Stomach smooth muscle (tissue), 2 donors: ENCODE data around the gene PML.

Source experiments
- H3K27ac ChIP-seq: one replicate; pipeline ENCODE4 v1.7.0; 2013; ENCODE audit warnings: mild to moderate bottlenecking, low read length, inconsistent platforms
- H3K27me3 ChIP-seq, 2 donors: one replicate each; pipeline ENCODE4 v1.7.0; 2013; ENCODE audit warnings: low read length in 2 of 2; ENCODE audit not compliant: insufficient read depth in 2 of 2, control insufficient read depth in 1 of 2
- H3K36me3 ChIP-seq, 2 donors: one replicate each; pipeline ENCODE4 v1.7.0; 2013; ENCODE audit warnings: low read length in 2 of 2; ENCODE audit not compliant: control insufficient read depth in 2 of 2, insufficient read depth in 2 of 2
- H3K4me1 ChIP-seq: one replicate; pipeline ENCODE4 v1.7.0; 2013; ENCODE audit warnings: low read length; ENCODE audit not compliant: control insufficient read depth, insufficient read depth
- H3K4me3 ChIP-seq, 2 donors: one replicate each; pipeline ENCODE4 v1.7.0; 2013; ENCODE audit warnings: low read length in 2 of 2
- H3K9ac ChIP-seq, 2 donors: one replicate each; pipeline ENCODE4 v1.7.0; 2013; ENCODE audit warnings: low read length in 2 of 2, mild to moderate bottlenecking in 1 of 2
- H3K9me3 ChIP-seq, 2 donors: one replicate each; pipeline ENCODE4 v1.7.0; 2013; ENCODE audit warnings: low read length in 2 of 2; ENCODE audit not compliant: control insufficient read depth in 2 of 2
- donor health status: healthy.
- donor health status: Pancreatic carcinoma.

The PML gene, protein sequence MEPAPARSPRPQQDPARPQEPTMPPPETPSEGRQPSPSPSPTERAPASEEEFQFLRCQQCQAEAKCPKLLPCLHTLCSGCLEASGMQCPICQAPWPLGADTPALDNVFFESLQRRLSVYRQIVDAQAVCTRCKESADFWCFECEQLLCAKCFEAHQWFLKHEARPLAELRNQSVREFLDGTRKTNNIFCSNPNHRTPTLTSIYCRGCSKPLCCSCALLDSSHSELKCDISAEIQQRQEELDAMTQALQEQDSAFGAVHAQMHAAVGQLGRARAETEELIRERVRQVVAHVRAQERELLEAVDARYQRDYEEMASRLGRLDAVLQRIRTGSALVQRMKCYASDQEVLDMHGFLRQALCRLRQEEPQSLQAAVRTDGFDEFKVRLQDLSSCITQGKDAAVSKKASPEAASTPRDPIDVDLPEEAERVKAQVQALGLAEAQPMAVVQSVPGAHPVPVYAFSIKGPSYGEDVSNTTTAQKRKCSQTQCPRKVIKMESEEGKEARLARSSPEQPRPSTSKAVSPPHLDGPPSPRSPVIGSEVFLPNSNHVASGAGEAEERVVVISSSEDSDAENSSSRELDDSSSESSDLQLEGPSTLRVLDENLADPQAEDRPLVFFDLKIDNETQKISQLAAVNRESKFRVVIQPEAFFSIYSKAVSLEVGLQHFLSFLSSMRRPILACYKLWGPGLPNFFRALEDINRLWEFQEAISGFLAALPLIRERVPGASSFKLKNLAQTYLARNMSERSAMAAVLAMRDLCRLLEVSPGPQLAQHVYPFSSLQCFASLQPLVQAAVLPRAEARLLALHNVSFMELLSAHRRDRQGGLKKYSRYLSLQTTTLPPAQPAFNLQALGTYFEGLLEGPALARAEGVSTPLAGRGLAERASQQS

GRCh38 chr15:73994413-73994883, at the start of gene PML:
TSS of gene PML (plus strand) at chr15:73994716. CDS start at chr15:73994813, 97 bp downstream.
- H3K9ac ChIP-seq = peak within 1 kb of the TSS; percentile 91 to 95
- peak within 1 kb of the TSS; percentile 77 to 98 for H3K4me3 ChIP-seq
- peaks cover 8 to 13% of the 10 kb centered on the region in 2 donors for H3K36me3 ChIP-seq
- peak within 1 kb of the TSS; percentile 89 for H3K27ac ChIP-seq
- no peaks in the 10 kb centered on the region for H3K27me3 ChIP-seq
- H3K9me3 ChIP-seq = no peaks in the 10 kb centered on the region
- peaks cover 65% of the 10 kb centered on the region for H3K4me1 ChIP-seq

- H3K36me3 ChIP-seq = peaks cover 27 to 40% of the 10 kb centered on the region in 2 donors
- H3K27me3 ChIP-seq = no peaks in the 10 kb centered on the region
- H3K4me1 ChIP-seq = peaks cover 25% of the 10 kb centered on the region
- no peak overlapping the region for H3K4me3 ChIP-seq
- no peaks in the 10 kb centered on the region for H3K9me3 ChIP-seq
- no peak overlapping the region for H3K9ac ChIP-seq
- no peak overlapping the region for H3K27ac ChIP-seq
Observed at GRCh38 chr15:73945130-73945508, 49.4 kb upstream of the PML start.

GRCh38 chr15:73946046-73946721, 48.3 kb upstream of the PML start:
- peaks cover 27 to 37% of the 10 kb centered on the region in 2 donors for H3K36me3 ChIP-seq
- H3K4me1 ChIP-seq = peaks cover 25% of the 10 kb centered on the region
- no peak overlapping the region for H3K9ac ChIP-seq
- no peak overlapping the region for H3K4me3 ChIP-seq
- H3K27me3 ChIP-seq = no peaks in the 10 kb centered on the region
- H3K9me3 ChIP-seq = no peaks in the 10 kb centered on the region
- no peak overlapping the region for H3K27ac ChIP-seq

DNA sequence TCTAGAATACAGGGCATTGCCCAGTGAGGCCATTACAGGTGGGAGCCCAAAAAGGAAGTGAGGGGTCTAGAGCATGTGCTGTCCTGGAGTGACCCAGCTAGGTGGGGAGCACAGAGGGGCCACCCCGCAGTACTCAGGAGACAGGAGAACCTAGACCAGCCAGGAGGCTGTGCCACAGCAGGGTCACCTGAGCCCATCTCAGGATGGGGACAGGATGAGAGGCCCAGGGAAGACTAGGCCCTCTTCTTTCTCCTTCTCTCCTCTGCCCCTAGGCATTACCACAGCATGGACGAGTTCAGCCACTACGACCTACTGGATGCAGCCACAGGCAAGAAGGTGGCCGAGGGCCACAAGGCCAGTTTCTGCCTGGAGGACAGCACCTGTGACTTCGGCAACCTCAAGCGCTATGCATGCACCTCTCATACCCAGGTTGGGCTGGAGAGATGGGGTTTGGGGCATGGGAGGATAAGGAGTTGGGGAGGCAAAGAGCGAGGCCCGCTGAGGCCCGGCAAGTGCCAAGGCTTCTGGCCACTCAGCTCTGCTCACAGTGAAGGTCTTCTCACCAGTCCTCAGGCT, 47.6 kb upstream of the PML start:
- no peaks in the 10 kb centered on the region for H3K9me3 ChIP-seq
- no peak overlapping the region for H3K4me3 ChIP-seq
- no peaks in the 10 kb centered on the region for H3K27me3 ChIP-seq
- H3K27ac ChIP-seq = no peak overlapping the region
- peaks cover 31% of the 10 kb centered on the region for H3K4me1 ChIP-seq
- H3K36me3 ChIP-seq = peaks cover 27 to 37% of the 10 kb centered on the region in 2 donors
- H3K9ac ChIP-seq = peak overlapping the region in 1 of 2 donors; percentile 42

GRCh38 chr15:73947651-73948050, 46.9 kb upstream of the PML start:
- Histone ChIP-seq H3K4me3 (no peak overlapping the region), H3K27me3 (no peaks in the 10 kb centered on the region), H3K9me3 (no peaks in the 10 kb centered on the region), H3K36me3 (peaks cover 27 to 36% of the 10 kb centered on the region in 2 donors), H3K27ac (no peak overlapping the region), H3K9ac (no peak overlapping the region), H3K4me1 (peaks cover 36% of the 10 kb centered on the region)

DNA sequence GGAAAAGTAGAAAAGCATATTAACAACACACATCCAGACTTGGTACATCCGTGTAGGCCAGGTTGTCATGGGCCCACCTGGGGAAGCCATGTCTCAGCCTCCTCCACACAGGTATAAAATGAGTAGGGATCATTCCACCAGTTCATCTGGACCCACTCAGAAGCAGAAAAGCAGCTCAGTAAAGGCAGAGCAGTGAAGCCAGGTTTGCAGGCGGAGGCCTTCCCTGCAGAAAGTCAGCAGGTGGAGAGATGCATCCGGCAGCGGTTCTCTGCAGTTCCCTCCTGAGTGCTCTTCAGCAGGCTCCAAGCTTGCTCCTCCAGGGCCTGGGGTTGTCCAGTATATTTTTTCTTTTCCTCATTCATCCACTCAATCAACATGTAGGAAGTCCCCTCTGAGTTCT, 46.1 kb upstream of the PML start:
- H3K4me1 ChIP-seq = peaks cover 43% of the 10 kb centered on the region
- H3K27me3 ChIP-seq = no peaks in the 10 kb centered on the region
- H3K27ac ChIP-seq = no peak overlapping the region
- no peak overlapping the region for H3K9ac ChIP-seq
- H3K36me3 ChIP-seq = peaks cover 27 to 35% of the 10 kb centered on the region in 2 donors
- H3K4me3 ChIP-seq = no peak overlapping the region
- no peaks in the 10 kb centered on the region for H3K9me3 ChIP-seq

GRCh38 chr15:73948982-73949381, 45.5 kb upstream of the PML start:
- H3K9me3 ChIP-seq = no peaks in the 10 kb centered on the region

GRCh38 chr15:73949496-73949895, 45.0 kb upstream of the PML start:
- Histone ChIP-seq H3K9ac (no peak overlapping the region), H3K4me1 (peaks cover 46% of the 10 kb centered on the region), H3K36me3 (peaks cover 27 to 32% of the 10 kb centered on the region in 2 donors), H3K9me3 (no peaks in the 10 kb centered on the region), H3K27me3 (no peaks in the 10 kb centered on the region), H3K4me3 (no peak overlapping the region), H3K27ac (no peak overlapping the region)

More at GRCh38 chr15:73948982-73949381, 45.5 kb upstream of the PML start:
- no peaks in the 10 kb centered on the region for H3K27me3 ChIP-seq
- no peak overlapping the region for H3K9ac ChIP-seq
- no peak overlapping the region for H3K4me3 ChIP-seq
- H3K4me1 ChIP-seq = peaks cover 47% of the 10 kb centered on the region
- H3K27ac ChIP-seq = no peak overlapping the region
- peaks cover 27 to 35% of the 10 kb centered on the region in 2 donors for H3K36me3 ChIP-seq

GRCh38 chr15:73950479-73950830, 44.1 kb upstream of the PML start:
- Histone ChIP-seq H3K4me3 (no peak overlapping the region), H3K36me3 (peaks cover 27 to 29% of the 10 kb centered on the region in 2 donors), H3K4me1 (peaks cover 39% of the 10 kb centered on the region), H3K27me3 (no peaks in the 10 kb centered on the region), H3K9me3 (no peaks in the 10 kb centered on the region), H3K27ac (peak overlapping the region; percentile 98), H3K9ac (peak overlapping the region; percentile 7 to 64)
